Osteocyte (in vitro differentiated cells): ENCODE results near the gene TAGLN3. TPM values are rescaled to one million over a fixed set of nuclear protein-coding genes. Genes with fewer than 3 reads are reported as not detected.
"Not testable (repeated sequence)": the region's sequence is repeated elsewhere in the genome, so short reads cannot be mapped to it uniquely, and the experiment has no call there.

Experiments
- DNase-seq: peaks from one replicate; pipeline ENCODE4 v3.0.0; 2021; ENCODE audit warnings: mixed read lengths; ENCODE audit not compliant: unreplicated experiment; ENCODE audit errors: extremely low spot score
- H3K27ac Mint-ChIP-seq: one replicate; pipeline ENCODE4 v1.8.0; 2021; ENCODE audit warnings: mild to moderate bottlenecking, mixed read lengths; ENCODE audit not compliant: unreplicated experiment
- H3K27me3 Mint-ChIP-seq: one replicate; pipeline ENCODE4 v1.8.0; 2021; ENCODE audit warnings: mixed read lengths; ENCODE audit not compliant: unreplicated experiment
- H3K36me3 Mint-ChIP-seq: one replicate; pipeline ENCODE4 v1.8.0; 2021; ENCODE audit warnings: mixed read lengths; ENCODE audit not compliant: unreplicated experiment
- H3K4me1 Mint-ChIP-seq: one replicate; pipeline ENCODE4 v1.8.0; 2021; ENCODE audit warnings: mixed read lengths; ENCODE audit not compliant: unreplicated experiment
- H3K4me3 Mint-ChIP-seq: one replicate; pipeline ENCODE4 v1.8.0; 2021; ENCODE audit warnings: mild to moderate bottlenecking, moderate library complexity, mixed read lengths; ENCODE audit not compliant: unreplicated experiment
- H3K9me3 Mint-ChIP-seq: one replicate; pipeline ENCODE4 v1.8.0; 2021; ENCODE audit warnings: mixed read lengths; ENCODE audit not compliant: unreplicated experiment
- total RNA-seq: library from RNA; stranded (reverse); gene quantifications from 2 replicates; pipeline ENCODE4 v1.2.1, GENCODE V29; 2021
- TF ChIP-seq, protein P1 (sequence below): fragments of 200-600 bp; sonication (generic); IDR thresholded peaks from 2 replicates; pipeline ENCODE4 v1.5.0; 2021; ENCODE audit warnings: antibody characterized with exemption, mild to moderate bottlenecking, moderate library complexity

Gene TAGLN3
- total RNA-seq, 1 donor from 2014 or later: not detected

DNA sequence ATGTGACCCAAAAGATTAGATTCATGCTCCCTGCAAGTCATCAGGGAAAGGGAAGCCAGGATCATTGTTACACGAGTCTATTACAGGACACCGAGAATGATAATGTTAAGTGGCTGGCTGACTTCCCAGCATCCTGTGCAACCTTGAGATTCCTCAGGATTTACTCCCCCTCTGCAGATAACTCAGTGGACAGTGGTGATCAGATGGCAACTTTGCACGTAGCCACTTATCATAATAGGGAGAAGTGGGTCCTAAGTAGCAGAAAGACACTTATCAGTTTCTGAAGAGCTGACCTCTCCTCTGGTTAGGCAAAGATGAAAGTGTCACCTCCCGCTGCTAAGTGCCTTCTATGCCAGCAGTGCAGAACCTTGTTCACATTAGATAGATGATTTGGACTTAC is 29.1 kb downstream of the TAGLN3 start:
- Mint-ChIP-seq H3K36me3 (no peaks in the 10 kb centered on the region), H3K4me1 (no peaks in the 10 kb centered on the region), H3K9me3 (no peaks in the 10 kb centered on the region), H3K27ac (no peak overlapping the region), H3K4me3 (no peak overlapping the region), H3K27me3 (no peaks in the 10 kb centered on the region)
- DNase-seq: no peak
- TF ChIP-seq, protein P1, sequence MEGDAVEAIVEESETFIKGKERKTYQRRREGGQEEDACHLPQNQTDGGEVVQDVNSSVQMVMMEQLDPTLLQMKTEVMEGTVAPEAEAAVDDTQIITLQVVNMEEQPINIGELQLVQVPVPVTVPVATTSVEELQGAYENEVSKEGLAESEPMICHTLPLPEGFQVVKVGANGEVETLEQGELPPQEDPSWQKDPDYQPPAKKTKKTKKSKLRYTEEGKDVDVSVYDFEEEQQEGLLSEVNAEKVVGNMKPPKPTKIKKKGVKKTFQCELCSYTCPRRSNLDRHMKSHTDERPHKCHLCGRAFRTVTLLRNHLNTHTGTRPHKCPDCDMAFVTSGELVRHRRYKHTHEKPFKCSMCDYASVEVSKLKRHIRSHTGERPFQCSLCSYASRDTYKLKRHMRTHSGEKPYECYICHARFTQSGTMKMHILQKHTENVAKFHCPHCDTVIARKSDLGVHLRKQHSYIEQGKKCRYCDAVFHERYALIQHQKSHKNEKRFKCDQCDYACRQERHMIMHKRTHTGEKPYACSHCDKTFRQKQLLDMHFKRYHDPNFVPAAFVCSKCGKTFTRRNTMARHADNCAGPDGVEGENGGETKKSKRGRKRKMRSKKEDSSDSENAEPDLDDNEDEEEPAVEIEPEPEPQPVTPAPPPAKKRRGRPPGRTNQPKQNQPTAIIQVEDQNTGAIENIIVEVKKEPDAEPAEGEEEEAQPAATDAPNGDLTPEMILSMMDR: no peak

DNA sequence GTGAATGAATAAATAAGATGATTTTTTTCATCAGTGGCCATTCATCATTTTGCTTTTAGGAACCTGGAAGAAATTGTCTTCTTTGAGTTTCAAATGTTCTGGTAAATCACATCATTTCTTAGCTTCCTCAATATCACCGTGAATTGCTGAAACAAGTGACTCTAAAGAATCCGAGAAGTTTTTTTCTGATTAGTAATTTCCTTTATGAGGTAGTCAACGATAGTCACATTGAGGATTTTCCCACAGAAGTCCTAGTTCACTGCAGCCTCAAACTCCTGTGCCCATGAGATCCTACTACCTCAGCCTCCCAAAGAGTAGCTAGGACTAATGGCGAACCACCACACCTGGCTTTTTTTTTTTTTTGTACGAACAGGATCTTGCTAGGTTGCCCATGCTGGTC is 32.2 kb downstream of the TAGLN3 start:
- H3K9me3 Mint-ChIP-seq: no peaks in the 10 kb centered on the region
- no peak for DNase-seq
- no peaks in the 10 kb centered on the region for H3K27me3 Mint-ChIP-seq

DNA sequence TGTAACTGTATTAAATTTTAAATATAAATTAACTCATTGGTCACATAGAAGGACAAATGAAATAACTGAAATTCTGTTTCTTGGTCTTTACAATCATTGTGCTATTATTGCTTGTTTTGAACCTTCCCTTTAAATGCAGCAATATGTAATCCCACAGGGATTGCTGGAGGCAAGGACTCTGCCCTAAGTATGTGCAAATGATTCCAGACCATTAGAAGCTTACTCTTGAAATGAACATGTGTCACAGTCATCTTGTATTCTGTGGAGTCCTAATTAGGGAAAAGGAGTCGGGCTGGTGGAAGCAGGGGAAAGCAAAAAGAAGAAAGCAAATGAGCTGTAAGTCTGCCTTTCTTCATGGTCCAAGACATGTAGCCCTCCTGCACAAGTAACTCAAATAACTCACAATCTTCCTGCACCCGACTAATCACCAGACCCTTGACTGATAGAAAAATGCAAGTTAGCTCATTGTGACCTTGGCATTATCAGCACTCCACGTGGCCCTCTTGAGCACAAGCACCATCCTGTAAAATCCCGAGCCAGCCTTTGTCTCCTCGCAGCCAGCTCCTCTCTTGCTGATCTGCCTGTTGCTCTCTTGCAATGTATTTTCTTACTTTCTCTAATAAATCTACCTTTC is 33.5 kb downstream of the TAGLN3 start:
- no peak for DNase-seq
- H3K4me3 Mint-ChIP-seq: no peak overlapping the region
- TF ChIP-seq, protein P1: no peak
- no peaks in the 10 kb centered on the region for H3K27me3 Mint-ChIP-seq
- no peaks in the 10 kb centered on the region for H3K9me3 Mint-ChIP-seq
- no peaks in the 10 kb centered on the region for H3K36me3 Mint-ChIP-seq
- H3K4me1 Mint-ChIP-seq: no peaks in the 10 kb centered on the region
- no peak overlapping the region for H3K27ac Mint-ChIP-seq

More for the DNA sequence above, 32.2 kb downstream of the TAGLN3 start:
- Mint-ChIP-seq H3K4me3 (no peak overlapping the region), H3K36me3 (no peaks in the 10 kb centered on the region), H3K4me1 (no peaks in the 10 kb centered on the region), H3K27ac (no peak overlapping the region)
- TF ChIP-seq, protein P1: no peak

DNA sequence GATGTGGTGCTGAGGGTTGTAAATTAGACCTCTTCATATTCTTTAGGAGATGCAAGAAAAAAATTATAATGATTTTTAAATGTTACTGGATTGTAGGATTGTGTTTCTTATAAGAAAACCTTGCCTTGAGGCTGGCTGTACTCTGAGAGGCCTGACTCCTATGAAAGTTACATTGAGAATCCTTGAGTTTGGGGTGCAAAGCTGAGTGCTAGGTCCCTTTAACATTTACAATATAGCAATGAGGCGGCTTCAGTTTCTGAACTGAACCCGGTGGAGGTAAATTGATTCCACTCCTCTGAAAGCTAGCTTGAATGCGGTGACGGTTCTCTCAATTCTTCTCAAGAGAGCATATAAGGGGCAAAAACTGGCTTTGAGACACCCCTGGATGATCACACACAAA is 35.7 kb downstream of the TAGLN3 start, which contains the start of gene TMPRSS7:
Gene TMPRSS7 (plus strand): TSS at position 301 of the 400 bp plus-strand sequence. CDS start 110 bp downstream, outside the sequence.
- Mint-ChIP-seq H3K4me1 (peaks cover 1% of the 10 kb centered on the region), H3K27me3 (no peaks in the 10 kb centered on the region), H3K27ac (no peak within 1 kb of the TSS), H3K36me3 (no peaks in the 10 kb centered on the region), H3K9me3 (peaks cover 5% of the 10 kb centered on the region), H3K4me3 (no peak within 1 kb of the TSS)
- DNase-seq: no peak
- TF ChIP-seq, protein P1: no peak

DNA sequence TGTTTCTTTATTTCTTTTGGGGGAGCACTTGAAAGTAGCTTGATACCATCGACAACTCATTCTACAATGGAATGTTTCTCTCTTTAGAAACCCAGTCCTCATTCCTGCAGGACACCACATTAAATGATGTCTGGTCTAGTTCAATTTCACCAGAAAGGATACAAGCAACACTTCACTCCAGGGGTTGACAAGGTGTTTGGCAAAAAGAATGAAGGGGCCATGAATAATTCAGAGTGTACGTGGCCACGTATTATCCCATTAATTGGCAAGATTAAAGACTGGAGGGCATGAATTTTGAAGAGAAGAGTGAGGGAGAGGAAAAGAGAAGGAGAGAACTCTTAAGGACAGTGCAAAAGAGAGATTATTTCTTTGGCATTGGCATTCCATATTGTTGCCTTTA is 36.5 kb downstream of the TAGLN3 start:
- no peak for DNase-seq
- TF ChIP-seq, protein P1: no peak
- H3K27ac Mint-ChIP-seq: no peak overlapping the region
- peaks cover 5% of the 10 kb centered on the region for H3K9me3 Mint-ChIP-seq
- H3K4me3 Mint-ChIP-seq: no peak overlapping the region
- no peaks in the 10 kb centered on the region for H3K27me3 Mint-ChIP-seq
- H3K36me3 Mint-ChIP-seq: no peaks in the 10 kb centered on the region
- peaks cover 1% of the 10 kb centered on the region for H3K4me1 Mint-ChIP-seq

DNA sequence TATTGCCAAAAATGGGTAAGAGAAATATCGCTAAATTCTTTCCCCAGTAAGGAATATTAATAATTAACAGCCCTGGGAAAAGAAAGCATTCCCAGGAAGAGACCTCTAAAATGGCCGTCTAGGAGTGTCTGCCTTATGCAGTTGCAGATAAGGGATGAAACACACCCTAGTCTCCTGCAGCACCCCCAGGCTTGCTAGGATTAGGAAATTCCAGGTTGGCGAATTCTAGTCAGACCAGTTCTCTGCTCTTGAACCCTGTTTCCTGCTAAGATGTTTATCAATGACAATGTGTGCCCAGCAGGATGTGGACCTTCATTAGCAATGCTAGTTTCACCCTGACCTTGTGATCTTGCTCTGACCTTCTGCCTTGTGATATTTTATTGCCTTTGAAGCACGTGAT is 38.5 kb downstream of the TAGLN3 start:
- not testable (repeated sequence) for H3K36me3 Mint-ChIP-seq, H3K4me3 Mint-ChIP-seq

More for the DNA sequence above, 38.5 kb downstream of the TAGLN3 start:
- not testable (repeated sequence) for H3K9me3 Mint-ChIP-seq, H3K4me1 Mint-ChIP-seq, H3K27me3 Mint-ChIP-seq, H3K27ac Mint-ChIP-seq, DNase-seq
